DND-41 (cell line): ENCODE data around the gene ZNF530.

ENCODE experiments used
- ATAC-seq: fragments of 200-7000 bp; cut with Tn5 transposase; 3 replicates; pipeline ENCODE4 v1.9.1; 2021; ENCODE audit warnings: low read depth; ENCODE audit not compliant: insufficient read depth
- DNase-seq: peaks from one replicate; pipeline ENCODE4 v3.0.0-alpha.2; 2020
- H2AFZ ChIP-seq: 2 replicates; pipeline ENCODE4 v1.6.0; 2012; ENCODE audit warnings: low read depth, low read length
- H3K27ac ChIP-seq: 2 replicates; pipeline ENCODE4 v1.5.1; 2012; ENCODE audit warnings: low read length, inconsistent platforms
- H3K27me3 ChIP-seq: fragments of 200-600 bp; sonication (generic); 2 replicates; pipeline ENCODE4 v1.6.0; 2012; ENCODE audit warnings: low read length, mild to moderate bottlenecking, inconsistent platforms; ENCODE audit not compliant: insufficient read depth, poor library complexity
- H3K36me3 ChIP-seq: 2 replicates; pipeline ENCODE4 v1.5.1; 2012; ENCODE audit warnings: low read length, inconsistent platforms; ENCODE audit not compliant: insufficient read depth
- H3K4me1 ChIP-seq: 2 replicates; pipeline ENCODE4 v1.5.1; 2012; ENCODE audit warnings: mild to moderate bottlenecking, low read length; ENCODE audit not compliant: insufficient read depth
- H3K4me2 ChIP-seq: 2 replicates; pipeline ENCODE4 v1.6.0; 2012; ENCODE audit warnings: mild to moderate bottlenecking, moderate library complexity, low read length, inconsistent platforms; ENCODE audit not compliant: insufficient read depth
- H3K4me3 ChIP-seq, 2 experiments: fragments of 200-600 bp in 1 of 2; shearing (Covaris generic) in 1 of 2; 2 replicates each; pipeline ENCODE4 v1.5.1; 2012 to 2016; ENCODE audit warnings: inconsistent platforms in 2 of 2, low read length in 2 of 2, mild to moderate bottlenecking in 2 of 2, low read depth in 1 of 2, moderate library complexity in 1 of 2
- H3K79me2 ChIP-seq: 2 replicates; pipeline ENCODE4 v1.6.0; 2012; ENCODE audit warnings: low read length, inconsistent platforms; ENCODE audit not compliant: insufficient read depth
- H3K9ac ChIP-seq: 2 replicates; pipeline ENCODE4 v1.6.0; 2012; ENCODE audit warnings: low read depth, mild to moderate bottlenecking, inconsistent platforms, low read length, moderate library complexity
- H3K9me3 ChIP-seq: 2 replicates; pipeline ENCODE4 v1.5.1; 2012; ENCODE audit warnings: low read length, moderate library complexity, mild to moderate bottlenecking, inconsistent platforms; ENCODE audit not compliant: insufficient read depth, severe bottlenecking
- H4K20me1 ChIP-seq: 2 replicates; pipeline ENCODE4 v1.6.0; 2012; ENCODE audit warnings: low read length; ENCODE audit not compliant: insufficient read depth
- EZH2 ChIP-seq: IDR thresholded peaks from 3 replicates; pipeline ENCODE4 v1.6.1; 2012; ENCODE audit warnings: borderline replicate concordance, low read depth, mild to moderate bottlenecking, moderate library complexity, low read length, inconsistent platforms; ENCODE audit not compliant: severe bottlenecking
- TF ChIP-seq, protein P1 (sequence below): IDR thresholded peaks from 2 replicates; pipeline ENCODE4 v1.5.1; 2012; ENCODE audit warnings: borderline replicate concordance, low read length, moderate library complexity, mild to moderate bottlenecking; ENCODE audit not compliant: poor library complexity, severe bottlenecking; ENCODE audit errors: extremely low read depth

The ZNF530 gene

GRCh38 chr19:57655443-57655842, 55.8 kb downstream of the ZNF530 start:
- peaks cover 17% of the 10 kb centered on the region for H3K9me3 ChIP-seq
- H3K4me3 ChIP-seq, result no peak overlapping the region
- no peak for DNase-seq
- no peaks in the 10 kb centered on the region; the same call in 1 of the 2 replicates for H3K36me3 ChIP-seq
- H3K4me2 ChIP-seq, result no peak overlapping the region
- no peaks in the 10 kb centered on the region for H4K20me1 ChIP-seq
- H2AFZ ChIP-seq, result no peak overlapping the region
- no peak overlapping the region for H3K9ac ChIP-seq
- no peaks in the 10 kb centered on the region for H3K27me3 ChIP-seq
- no peak for ATAC-seq
- no peak for TF ChIP-seq EZH2
- TF ChIP-seq, protein P1, sequence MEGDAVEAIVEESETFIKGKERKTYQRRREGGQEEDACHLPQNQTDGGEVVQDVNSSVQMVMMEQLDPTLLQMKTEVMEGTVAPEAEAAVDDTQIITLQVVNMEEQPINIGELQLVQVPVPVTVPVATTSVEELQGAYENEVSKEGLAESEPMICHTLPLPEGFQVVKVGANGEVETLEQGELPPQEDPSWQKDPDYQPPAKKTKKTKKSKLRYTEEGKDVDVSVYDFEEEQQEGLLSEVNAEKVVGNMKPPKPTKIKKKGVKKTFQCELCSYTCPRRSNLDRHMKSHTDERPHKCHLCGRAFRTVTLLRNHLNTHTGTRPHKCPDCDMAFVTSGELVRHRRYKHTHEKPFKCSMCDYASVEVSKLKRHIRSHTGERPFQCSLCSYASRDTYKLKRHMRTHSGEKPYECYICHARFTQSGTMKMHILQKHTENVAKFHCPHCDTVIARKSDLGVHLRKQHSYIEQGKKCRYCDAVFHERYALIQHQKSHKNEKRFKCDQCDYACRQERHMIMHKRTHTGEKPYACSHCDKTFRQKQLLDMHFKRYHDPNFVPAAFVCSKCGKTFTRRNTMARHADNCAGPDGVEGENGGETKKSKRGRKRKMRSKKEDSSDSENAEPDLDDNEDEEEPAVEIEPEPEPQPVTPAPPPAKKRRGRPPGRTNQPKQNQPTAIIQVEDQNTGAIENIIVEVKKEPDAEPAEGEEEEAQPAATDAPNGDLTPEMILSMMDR, result no peak
- H3K79me2 ChIP-seq, result no peaks in the 10 kb centered on the region
- no peak overlapping the region for H3K27ac ChIP-seq
- H3K4me1 ChIP-seq, result peaks cover 24% of the 10 kb centered on the region

DNA sequence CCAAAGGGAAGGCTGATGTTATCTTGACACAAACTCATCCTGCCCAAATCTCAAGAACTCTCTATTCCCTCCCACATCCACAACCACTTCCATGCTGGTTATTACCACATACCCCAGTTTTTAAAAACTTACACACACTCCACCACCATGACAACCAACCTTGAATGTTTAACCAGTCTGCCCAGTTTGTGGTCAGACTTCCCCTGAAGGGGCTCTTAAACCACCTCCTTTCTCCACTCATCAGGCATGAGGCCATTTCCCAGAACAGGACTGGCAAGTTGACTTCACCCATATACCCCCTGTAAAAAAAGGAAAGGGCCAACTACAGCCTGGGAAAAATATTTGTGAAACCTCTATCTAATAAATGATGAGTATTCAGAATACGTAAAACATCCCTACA, 56.7 kb downstream of the ZNF530 start:
- Histone ChIP-seq H3K4me1 (peaks cover 15% of the 10 kb centered on the region), H3K36me3 (no peaks in the 10 kb centered on the region; the same call in 1 of the 2 replicates), H3K4me2 (no peak overlapping the region), H3K9ac (no peak overlapping the region), H3K27me3 (no peaks in the 10 kb centered on the region), H2AFZ (no peak overlapping the region), H3K27ac (no peak overlapping the region), H4K20me1 (no peaks in the 10 kb centered on the region), H3K79me2 (no peaks in the 10 kb centered on the region), H3K9me3 (peaks cover 17% of the 10 kb centered on the region), H3K4me3 (no peak overlapping the region)
- ATAC-seq (no peak), DNase-seq (no peak)
- TF ChIP-seq, protein P1, result no peak
- TF ChIP-seq EZH2, result no peak
